ENCODE measurements around the gene NACC2. TPM values are rescaled to one million over a fixed set of nuclear protein-coding genes. Genes with fewer than 3 reads are reported as not detected.

Gene NACC2
- total RNA-seq, 2 experiments from 2014 or later = 4.2 to 5.2 TPM

Other genes with a start within 250 kb of the NACC2 start
- gene CAMSAP1, start 187.7 kb downstream of the NACC2 start, total RNA-seq = 10 to 100 TPM; 31.2 to 33.4 TPM
- 10 to 100 TPM; 41.7 to 42.8 TPM for gene UBAC1, start 133.9 kb downstream of the NACC2 start, total RNA-seq
- gene TMEM250, start 23.6 kb upstream of the NACC2 start, total RNA-seq = 10 to 100 TPM; 25.4 to 28.8 TPM
- gene LHX3, start 109.8 kb upstream of the NACC2 start, total RNA-seq = not detected
- 10 to 100 TPM; 18.1 to 21.2 TPM for gene QSOX2, start 150.5 kb upstream of the NACC2 start, total RNA-seq
- gene CCDC187, start 208.8 kb upstream of the NACC2 start, total RNA-seq = under 1 TPM in 1 of 2 experiments, not detected in 1; 0.05 TPM
- gene GPSM1, start 232.2 kb upstream of the NACC2 start, total RNA-seq = 10 to 100 TPM in 1 of 2 experiments, 1 to 10 TPM in 1; 9.6 to 10.8 TPM

Data from activated CD4-positive, alpha-beta T cell treated with anti-CD3 and anti-CD28 coated beads for 36 hours (primary cell).